ENCODE measurements around the gene EGLN3. TPM values are rescaled to one million over a fixed set of nuclear protein-coding genes. Genes with fewer than 3 reads are reported as not detected.
A peak's percentile ranks its signal among the peaks of the same experiment; 100 is the strongest.

EGLN3 gene
- total RNA-seq, 4 donors from 2014 or later, result 9.4 to 15.7 (median 13.5) TPM

DNA sequence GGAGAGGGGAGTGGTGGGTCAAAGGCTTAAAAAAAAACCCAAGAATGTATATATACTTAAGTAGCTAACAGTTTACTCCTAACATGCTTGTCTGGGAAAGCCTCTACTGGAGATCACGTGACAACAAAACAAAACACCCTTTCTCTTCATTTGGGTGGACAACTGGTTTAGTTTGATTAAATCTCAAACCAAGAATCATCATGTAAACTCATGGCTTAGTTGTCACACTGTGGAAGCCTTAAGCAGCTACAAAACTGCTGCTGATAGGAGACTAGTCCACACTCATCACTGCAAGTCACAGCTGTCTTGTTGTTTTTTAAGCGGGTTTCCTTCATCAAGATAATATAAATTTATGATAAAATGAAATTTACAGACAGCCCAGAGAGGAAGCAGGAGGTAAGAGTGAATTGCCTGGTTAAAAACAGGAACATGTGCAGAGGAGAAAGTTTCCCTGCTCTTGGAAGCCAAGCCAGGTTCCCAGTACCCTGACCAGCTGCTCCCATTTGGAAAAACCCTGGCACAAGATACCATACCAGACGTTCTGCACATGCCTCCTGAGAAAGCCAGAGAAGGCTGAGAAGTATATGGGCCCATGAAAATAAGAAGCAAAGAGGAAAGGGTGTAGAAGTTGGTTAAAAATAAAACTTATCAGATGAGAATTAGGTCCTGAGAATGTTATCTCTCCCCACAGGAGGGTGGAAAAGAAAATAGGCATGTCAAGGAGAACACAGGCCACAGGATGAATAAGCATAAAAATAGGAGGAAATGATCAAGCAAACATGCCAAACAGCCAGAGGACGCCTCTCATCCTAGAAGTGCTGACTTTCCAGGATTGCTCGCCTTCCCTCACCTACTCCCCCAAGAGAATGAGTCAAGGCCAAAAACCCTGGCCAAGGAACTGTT is 34.0 kb downstream of the EGLN3 start:
- no peak overlapping the region for H3K4me3 ChIP-seq
- peak overlapping the region in 2 of 4 donors; percentile 2 to 41 for H3K27ac ChIP-seq
- no peak for DNase-seq
- TF ChIP-seq CTCF (IDR thresholded peaks at IDR 0.05 in 4 of 5, conservative IDR thresholded peaks at IDR 0.05 in 1 of 5) (no peak), POLR2A (IDR thresholded peaks at IDR 0.05) (no peak)
- no peaks in the 10 kb centered on the region for H3K36me3 ChIP-seq
- peak; percentile 36 to 78 for ATAC-seq
- H3K27me3 ChIP-seq, result no peaks in the 10 kb centered on the region
- H3K4me1 ChIP-seq, result peaks cover 14 to 17% of the 10 kb centered on the region in 2 donors
- H3K9me3 ChIP-seq, result no peaks in the 10 kb centered on the region
- in situ Hi-C loops (cut with MboI; ENCODE audit: low sequenced_read_pairs in 4 of 4), result no loop called here
- intact Hi-C loops (cut with DNase I; ENCODE audit: low total_unique reads), result no loop called here

DNA sequence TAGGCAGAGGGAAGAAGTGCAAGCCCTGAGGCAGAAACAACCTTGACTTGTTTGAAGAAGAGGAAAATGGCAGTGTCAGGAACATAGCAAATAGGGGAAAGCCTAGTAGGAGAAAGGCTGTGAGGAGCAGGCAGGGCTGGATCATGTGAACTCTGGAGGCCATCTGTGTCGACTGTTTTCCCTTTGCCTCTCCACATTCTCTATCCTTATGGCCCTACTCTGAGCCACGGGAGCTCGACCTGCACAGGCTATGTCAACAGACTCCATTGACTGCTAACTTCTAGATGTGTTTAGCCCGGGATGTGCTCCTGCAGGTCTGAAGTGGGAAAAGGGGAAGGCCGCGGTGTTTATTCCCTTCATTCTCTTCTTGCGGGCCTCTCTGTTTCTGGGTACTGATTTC is 35.2 kb downstream of the EGLN3 start:
- Histone ChIP-seq H3K27me3 (no peaks in the 10 kb centered on the region), H3K27ac (no peak overlapping the region), H3K36me3 (no peaks in the 10 kb centered on the region), H3K4me1 (peaks cover 14 to 17% of the 10 kb centered on the region in 2 donors), H3K9me3 (no peaks in the 10 kb centered on the region), H3K4me3 (no peak overlapping the region)
- TF ChIP-seq POLR2A (IDR thresholded peaks at IDR 0.05) (no peak), CTCF (IDR thresholded peaks at IDR 0.05 in 4 of 5, conservative IDR thresholded peaks at IDR 0.05 in 1 of 5) (no peak)
- ATAC-seq, result no peak
- in situ Hi-C loops (cut with MboI; ENCODE audit: low sequenced_read_pairs in 4 of 4) (no loop called here), intact Hi-C loops (cut with DNase I; ENCODE audit: low total_unique reads) (no loop called here)
- no peak for DNase-seq

DNA sequence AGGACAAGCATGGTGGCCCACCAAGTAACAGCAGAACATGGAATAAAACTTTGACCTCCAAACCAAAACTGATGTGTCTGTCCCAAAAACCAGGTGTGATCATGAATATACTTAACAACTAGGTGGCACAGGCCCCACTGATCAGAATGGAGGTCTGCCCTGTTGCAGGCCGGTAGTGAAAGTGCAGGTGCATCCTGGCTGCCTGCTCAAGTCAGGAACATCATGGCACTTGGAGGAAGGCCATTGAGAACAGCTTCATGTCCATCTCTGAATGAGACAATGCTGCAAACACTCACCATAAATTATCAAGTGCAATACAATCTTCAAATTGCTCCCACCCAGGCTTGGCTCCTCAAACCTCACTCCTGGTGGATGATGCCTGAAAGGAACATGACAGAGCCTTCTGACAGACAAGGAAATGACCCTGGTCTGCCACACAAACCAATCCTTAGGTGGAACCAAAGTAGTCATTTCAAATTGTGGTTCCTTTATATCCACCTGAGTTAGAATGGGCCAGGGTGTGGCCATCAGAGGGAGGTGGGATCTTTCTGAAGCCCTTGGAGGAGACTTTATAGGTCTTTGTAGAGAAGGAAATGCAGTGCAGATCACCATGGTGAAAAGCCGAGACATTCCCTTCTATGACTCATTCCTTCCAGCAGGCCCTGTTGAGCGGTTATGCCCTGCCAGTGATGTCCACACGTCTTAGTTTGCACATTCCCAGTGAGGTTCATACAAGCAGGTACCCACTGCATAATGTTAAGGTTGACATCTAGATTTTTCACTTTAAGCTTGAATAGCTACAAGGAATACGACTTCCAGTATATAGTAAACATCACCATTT is 36.0 kb downstream of the EGLN3 start:
- H3K36me3 ChIP-seq, result no peaks in the 10 kb centered on the region
- no peaks in the 10 kb centered on the region for H3K27me3 ChIP-seq
- no peak for ATAC-seq
- in situ Hi-C loops (cut with MboI; ENCODE audit: low sequenced_read_pairs in 4 of 4), result no loop called here
- H3K4me3 ChIP-seq, result no peak overlapping the region
- no peaks in the 10 kb centered on the region for H3K9me3 ChIP-seq
- no peak overlapping the region for H3K27ac ChIP-seq
- TF ChIP-seq CTCF (IDR thresholded peaks at IDR 0.05 in 4 of 5, conservative IDR thresholded peaks at IDR 0.05 in 1 of 5), result no peak
- no peak for TF ChIP-seq POLR2A (IDR thresholded peaks at IDR 0.05)
- no peak for DNase-seq
- peaks cover 14 to 17% of the 10 kb centered on the region in 2 donors for H3K4me1 ChIP-seq
- intact Hi-C loops (cut with DNase I; ENCODE audit: low total_unique reads), result no loop called here

DNA sequence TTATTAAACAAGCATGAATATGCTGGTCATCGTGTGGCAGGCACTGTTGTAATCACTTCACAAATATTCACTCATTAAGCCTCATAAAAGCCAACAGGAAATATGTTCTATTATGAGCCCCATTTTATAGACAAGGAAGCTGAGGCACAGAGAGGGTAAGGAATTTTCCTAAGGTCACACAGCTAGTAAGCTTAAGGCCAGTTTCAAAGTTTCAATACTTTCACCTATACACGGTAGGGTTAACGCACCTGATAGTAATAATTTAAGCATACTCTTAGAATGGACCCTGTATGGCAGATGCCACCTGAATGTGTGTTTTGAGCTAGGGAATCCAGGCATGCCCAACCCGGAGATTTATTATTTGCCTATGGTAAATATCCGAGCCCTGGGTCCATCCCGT is 39.8 kb downstream of the EGLN3 start:
- Histone ChIP-seq H3K27ac (no peak overlapping the region), H3K4me1 (peaks cover under 1 to 1% of the 10 kb centered on the region in 2 donors), H3K36me3 (no peaks in the 10 kb centered on the region), H3K4me3 (no peak overlapping the region), H3K27me3 (no peaks in the 10 kb centered on the region), H3K9me3 (no peaks in the 10 kb centered on the region)
- intact Hi-C loops (cut with DNase I; ENCODE audit: low total_unique reads) (no loop called here), in situ Hi-C loops (cut with MboI; ENCODE audit: low sequenced_read_pairs in 4 of 4) (no loop called here)
- DNase-seq, result no peak
- no peak for ATAC-seq
- no peak for TF ChIP-seq CTCF (IDR thresholded peaks at IDR 0.05 in 4 of 5, conservative IDR thresholded peaks at IDR 0.05 in 1 of 5)
- TF ChIP-seq POLR2A (IDR thresholded peaks at IDR 0.05), result no peak
